ENCODE results near the gene THEMIS. TPM values are rescaled to one million over a fixed set of nuclear protein-coding genes. Genes with fewer than 3 reads are reported as not detected.

The THEMIS gene
- total and polyA plus RNA-seq, 11 donors = 0.01 to 2.3 (median 0.39) TPM; not detected in 6

DNA sequence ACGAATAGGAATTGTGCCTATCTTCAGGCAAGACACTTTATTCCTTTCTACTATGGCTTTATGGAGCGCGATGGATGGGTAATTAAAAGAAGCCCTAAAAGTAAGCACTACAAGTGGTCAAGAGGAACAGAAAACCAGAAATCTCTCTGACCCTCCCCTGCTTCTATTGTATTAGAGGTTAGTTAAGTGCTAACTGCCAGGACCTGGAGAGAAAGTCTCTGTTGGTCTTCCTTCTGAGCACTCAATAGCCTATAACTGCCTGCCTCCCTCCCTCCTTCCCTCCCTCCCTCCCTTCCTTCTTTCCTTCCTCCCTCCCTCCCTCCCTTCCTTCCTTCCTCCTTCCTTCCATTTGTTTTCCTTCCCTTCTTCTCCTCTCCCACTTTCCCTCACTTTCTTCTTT is 190.2 kb downstream of the THEMIS start:
- WGBS, 4 donors = 56 to 77% (median 73%) methylated on average over 3 of the region's 3 CpGs
- Histone ChIP-seq H3K27me3 (no peaks in the 10 kb centered on the region), H3K36me3 (no peaks in the 10 kb centered on the region), H3K4me1 (no peaks in the 10 kb centered on the region), H3K4me3 (no peak overlapping the region), H3K9me3 (no peaks in the 10 kb centered on the region), H3K27ac (no peak overlapping the region)
- intact Hi-C loops (cut with DNase I) = no loop called here
- DNase-seq (no peak), ATAC-seq (no peak)
- no peak for TF ChIP-seq POLR2A (IDR thresholded peaks at IDR 0.05)
- TF ChIP-seq CTCF (IDR thresholded peaks at IDR 0.05) = no peak

DNA sequence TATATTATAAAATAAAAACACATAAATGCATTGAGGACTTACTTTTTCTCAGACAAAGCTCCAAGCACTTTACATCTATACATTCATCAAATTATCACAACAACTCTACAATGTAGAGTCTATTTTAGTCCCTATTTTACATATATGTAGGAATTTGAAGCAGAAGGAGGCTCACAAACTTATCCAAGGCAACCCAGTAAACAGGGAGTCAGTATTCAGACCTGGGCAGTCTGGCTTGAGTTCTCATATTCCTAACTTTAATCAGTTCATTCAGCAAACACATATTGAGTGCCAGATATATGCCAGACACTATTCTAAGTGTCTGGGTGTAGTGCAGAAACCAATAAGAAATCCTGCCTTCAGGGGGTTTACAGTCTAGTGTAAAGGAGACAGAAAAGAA is 194.6 kb downstream of the THEMIS start:
- TF ChIP-seq CTCF (IDR thresholded peaks at IDR 0.05) (no peak), POLR2A (IDR thresholded peaks at IDR 0.05) (no peak)
- H3K4me1 ChIP-seq = no peaks in the 10 kb centered on the region
- intact Hi-C loops (cut with DNase I) = no loop called here
- DNase-seq (no peak), ATAC-seq (no peak)
- H3K9me3 ChIP-seq = no peaks in the 10 kb centered on the region
- no peak overlapping the region for H3K27ac ChIP-seq
- no peaks in the 10 kb centered on the region for H3K27me3 ChIP-seq
- no peaks in the 10 kb centered on the region for H3K36me3 ChIP-seq
- no peak overlapping the region for H3K4me3 ChIP-seq

DNA sequence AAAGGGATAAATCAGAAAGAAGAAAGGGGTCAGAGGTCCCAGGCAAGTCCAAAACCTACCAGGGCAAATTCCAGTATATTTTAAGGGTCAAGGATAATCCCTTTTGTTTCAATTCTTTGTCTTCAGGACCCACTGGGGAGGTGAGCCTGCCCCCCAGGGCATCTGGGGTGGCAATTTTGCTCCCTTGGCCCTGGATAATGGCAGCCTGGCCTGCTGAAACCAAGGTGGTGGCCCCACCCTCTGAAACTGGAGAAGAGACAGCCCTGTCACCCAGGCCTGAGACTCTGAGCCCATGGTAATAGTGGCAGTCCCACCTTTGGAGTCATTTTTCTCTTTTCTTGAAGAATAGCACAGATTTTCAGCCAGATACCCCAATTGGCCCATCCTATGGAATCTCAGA is 205.8 kb downstream of the THEMIS start:
- no peak for TF ChIP-seq POLR2A (IDR thresholded peaks at IDR 0.05)
- TF ChIP-seq CTCF (IDR thresholded peaks at IDR 0.05) = no peak
- Histone ChIP-seq H3K4me1 (no peaks in the 10 kb centered on the region), H3K27me3 (no peaks in the 10 kb centered on the region), H3K27ac (no peak overlapping the region), H3K4me3 (no peak overlapping the region), H3K9me3 (no peaks in the 10 kb centered on the region), H3K36me3 (no peaks in the 10 kb centered on the region)
- ATAC-seq = no peak
- DNase-seq = no peak
- intact Hi-C loops (cut with DNase I) = no loop called here

DNA sequence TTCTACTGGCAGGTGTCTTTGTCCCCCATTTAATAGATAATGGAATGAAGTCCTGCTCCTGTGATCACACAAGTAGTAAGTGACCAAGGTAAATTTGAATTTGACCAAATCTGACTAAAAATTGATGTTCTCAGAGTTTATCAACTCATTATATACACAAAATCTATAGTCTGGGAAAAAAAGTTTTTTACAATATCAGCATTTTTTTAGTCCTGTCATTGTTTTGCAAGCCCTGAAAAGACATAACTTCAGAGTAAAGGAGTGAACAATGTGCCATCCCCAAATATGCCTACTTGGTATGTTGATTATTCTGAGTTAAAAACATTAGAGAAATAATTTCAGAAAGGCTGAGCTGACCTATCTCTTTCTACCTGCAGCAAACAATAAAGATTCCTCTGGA is 209.7 kb downstream of the THEMIS start:
- H3K4me3 ChIP-seq = no peak overlapping the region
- H3K9me3 ChIP-seq = peaks cover 0 to 6% (median 0%) of the 10 kb centered on the region in 12 donors
- no peak overlapping the region for H3K27ac ChIP-seq
- no peaks in the 10 kb centered on the region for H3K36me3 ChIP-seq
- no peaks in the 10 kb centered on the region for H3K4me1 ChIP-seq
- no peaks in the 10 kb centered on the region for H3K27me3 ChIP-seq
- intact Hi-C loops (cut with DNase I) = no loop called here
- no peak for TF ChIP-seq CTCF (IDR thresholded peaks at IDR 0.05)
- TF ChIP-seq POLR2A (IDR thresholded peaks at IDR 0.05) = no peak
- ATAC-seq (no peak), DNase-seq (no peak)

Measured in heart left ventricle (tissue), 16 donors.